ENCODE measurements around the gene DENND1A.

DNA sequence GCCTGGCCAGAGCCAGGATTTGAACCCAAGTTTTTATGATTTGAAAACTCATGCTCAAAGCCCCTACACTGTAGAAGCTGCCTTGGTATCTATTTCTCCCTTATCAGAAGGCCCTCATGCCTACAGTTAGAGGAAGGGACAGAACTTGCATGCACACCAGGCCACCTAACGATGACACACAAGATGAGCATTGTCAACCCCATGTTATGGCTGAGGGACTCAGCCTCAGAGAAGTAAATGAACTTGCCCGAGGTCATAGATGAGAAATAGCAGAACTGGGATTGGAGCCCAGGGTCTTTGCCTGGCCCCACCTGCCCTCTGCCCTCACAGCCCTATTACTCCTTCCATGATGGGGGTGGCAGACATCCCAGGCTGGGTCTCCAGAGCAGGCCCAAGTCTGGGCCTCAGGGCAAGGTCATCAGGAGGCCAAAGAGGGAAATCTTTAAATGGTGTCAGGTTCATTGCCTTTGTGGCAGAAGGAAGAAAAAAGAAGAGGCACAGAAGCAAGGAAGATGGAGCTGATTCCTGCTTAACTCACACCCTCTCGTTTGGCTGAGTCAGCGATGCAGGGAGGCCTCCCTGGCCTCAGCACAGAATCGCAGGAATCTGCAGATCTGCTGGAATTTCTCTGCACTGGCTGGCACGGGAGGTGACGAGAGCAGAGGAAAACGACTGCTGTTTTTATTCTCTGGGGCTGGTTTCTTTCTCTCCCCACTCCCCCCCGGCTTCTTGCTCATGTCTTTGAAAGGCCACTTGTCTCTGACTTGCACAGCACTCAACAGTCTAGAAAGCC, 594.5 kb downstream of the DENND1A start:
- TF ChIP-seq POLR2A (IDR thresholded peaks at IDR 0.05; ENCODE audit: low read length), result no peak
- TF ChIP-seq SMC3 (IDR thresholded peaks at IDR 0.05), result no peak
- TF ChIP-seq HOXA7 (CRISPR knock-in tag; IDR thresholded peaks at IDR 0.05), result no peak
- TF ChIP-seq, protein P1, sequence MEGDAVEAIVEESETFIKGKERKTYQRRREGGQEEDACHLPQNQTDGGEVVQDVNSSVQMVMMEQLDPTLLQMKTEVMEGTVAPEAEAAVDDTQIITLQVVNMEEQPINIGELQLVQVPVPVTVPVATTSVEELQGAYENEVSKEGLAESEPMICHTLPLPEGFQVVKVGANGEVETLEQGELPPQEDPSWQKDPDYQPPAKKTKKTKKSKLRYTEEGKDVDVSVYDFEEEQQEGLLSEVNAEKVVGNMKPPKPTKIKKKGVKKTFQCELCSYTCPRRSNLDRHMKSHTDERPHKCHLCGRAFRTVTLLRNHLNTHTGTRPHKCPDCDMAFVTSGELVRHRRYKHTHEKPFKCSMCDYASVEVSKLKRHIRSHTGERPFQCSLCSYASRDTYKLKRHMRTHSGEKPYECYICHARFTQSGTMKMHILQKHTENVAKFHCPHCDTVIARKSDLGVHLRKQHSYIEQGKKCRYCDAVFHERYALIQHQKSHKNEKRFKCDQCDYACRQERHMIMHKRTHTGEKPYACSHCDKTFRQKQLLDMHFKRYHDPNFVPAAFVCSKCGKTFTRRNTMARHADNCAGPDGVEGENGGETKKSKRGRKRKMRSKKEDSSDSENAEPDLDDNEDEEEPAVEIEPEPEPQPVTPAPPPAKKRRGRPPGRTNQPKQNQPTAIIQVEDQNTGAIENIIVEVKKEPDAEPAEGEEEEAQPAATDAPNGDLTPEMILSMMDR (IDR thresholded peaks at IDR 0.05), result no peak
- no peak for TF ChIP-seq CHD4 (IDR thresholded peaks at IDR 0.05; ENCODE audit: borderline replicate concordance)
- TF ChIP-seq PHF8 (IDR thresholded peaks at IDR 0.05; ENCODE audit: borderline replicate concordance, low read depth), result no peak
- TF ChIP-seq FOSB (CRISPR knock-in tag; IDR thresholded peaks at IDR 0.05), result no peak
- no peak for TF ChIP-seq GATA3 (IDR thresholded peaks at IDR 0.05; ENCODE audit: borderline replicate concordance)
- TF ChIP-seq NFE2L2 (conservative IDR thresholded peaks at IDR 0.05; ENCODE audit: low read length), result no peak
- TF ChIP-seq KDM1A (IDR thresholded peaks at IDR 0.05; ENCODE audit: low read depth), result no peak
- no peak for TF ChIP-seq RAD21 (conservative IDR thresholded peaks at IDR 0.05 in 1 of 2, IDR thresholded peaks at IDR 0.05 in 1 of 2)
- no peak for TF ChIP-seq ESRRA (IDR thresholded peaks at IDR 0.05; ENCODE audit: borderline replicate concordance, low read length)
- no peak for TF ChIP-seq MYC (IDR thresholded peaks at IDR 0.05; ENCODE audit: borderline replicate concordance, low read length)
- TF ChIP-seq BHLHE40 (IDR thresholded peaks at IDR 0.05; ENCODE audit: low read depth, low read length), result no peak
